MG63 (cell line): ENCODE data around the gene SPOCD1. TPM values are rescaled to one million over a fixed set of nuclear protein-coding genes. Genes with fewer than 3 reads are reported as not detected.

Experiments used
- DNase-seq: peaks from one replicate; pipeline ENCODE4 v3.0.0-alpha.2; 2020
- H3K27me3 ChIP-seq: fragments of 250-450 bp; sonication (Bioruptor Pico); 2 replicates; pipeline ENCODE4 v1.5.1; 2020; ENCODE audit warnings: mild to moderate bottlenecking, moderate library complexity
- H3K36me3 ChIP-seq: fragments of 250-450 bp; sonication (Bioruptor Pico); 2 replicates; pipeline ENCODE4 v1.5.1; 2020; ENCODE audit warnings: mild to moderate bottlenecking, moderate library complexity
- H3K4me3 ChIP-seq: fragments of 250-450 bp; sonication (Bioruptor Pico); 2 replicates; pipeline ENCODE4 v1.5.1; 2020; ENCODE audit warnings: mild to moderate bottlenecking, moderate library complexity
- H3K9me3 ChIP-seq: fragments of 250-450 bp; sonication (Bioruptor Pico); 2 replicates; pipeline ENCODE4 v1.5.1; 2020; ENCODE audit warnings: mild to moderate bottlenecking, moderate library complexity
- total RNA-seq: library from RNA; depleted of rRNA; stranded (reverse); fragments of >200 nt; shearing (Covaris generic); gene quantifications from 2 replicates; pipeline ENCODE4 v1.2.3, GENCODE V29; 2014; ENCODE audit warnings: low replicate concordance; rRNA removed

SPOCD1 gene
- 27.6 and 32.3 TPM in 2 replicates for total RNA-seq

- Histone ChIP-seq H3K4me3 (no peak within 1 kb of the TSS), H3K9me3 (peaks cover 5% of the 10 kb centered on the region; the same call in 1 of the 2 replicates), H3K36me3 (no peaks in the 10 kb centered on the region), H3K27me3 (no peaks in the 10 kb centered on the region)
- peak; percentile 71 for DNase-seq
Observed at GRCh38 chr1:31815752-31816500, at the start of gene SPOCD1. SPOCD1 (minus strand) TSS chr1:31816022; CDS start chr1:31815333, 689 bp downstream.

- no peak for DNase-seq
- no peaks in the 10 kb centered on the region for H3K36me3 ChIP-seq
- H3K9me3 ChIP-seq: no peaks in the 10 kb centered on the region
- no peaks in the 10 kb centered on the region for H3K27me3 ChIP-seq
- H3K4me3 ChIP-seq: no peak overlapping the region
Observed at GRCh38 chr1:31862071-31862470, 46.2 kb upstream of the SPOCD1 start.

DNA sequence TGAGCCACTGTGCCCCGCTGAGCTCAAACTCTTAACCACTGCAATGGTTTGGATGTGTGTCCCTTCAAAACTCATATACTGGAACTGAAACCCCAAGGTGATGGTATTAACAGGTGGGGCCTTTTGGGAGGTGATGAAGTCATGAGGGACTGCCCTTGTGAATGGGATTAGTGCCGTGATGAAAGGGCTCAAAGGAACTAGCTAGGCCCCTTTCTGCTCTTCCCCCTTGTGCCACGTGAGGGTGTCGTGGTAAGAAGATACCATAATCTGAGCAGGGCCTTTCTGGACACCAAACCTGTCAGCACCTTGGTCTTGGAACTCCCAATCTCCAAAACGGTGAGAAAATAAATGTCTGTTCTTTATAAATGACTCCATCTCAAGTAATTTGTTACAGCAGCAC lies 45.5 kb upstream of the SPOCD1 start:
- H3K4me3 ChIP-seq: no peak overlapping the region
- no peaks in the 10 kb centered on the region for H3K9me3 ChIP-seq
- H3K36me3 ChIP-seq: no peaks in the 10 kb centered on the region
- H3K27me3 ChIP-seq: no peaks in the 10 kb centered on the region
- no peak for DNase-seq

- H3K9me3 ChIP-seq: no peaks in the 10 kb centered on the region
- H3K27me3 ChIP-seq: no peaks in the 10 kb centered on the region
- no peak for DNase-seq
- no peaks in the 10 kb centered on the region for H3K36me3 ChIP-seq
- H3K4me3 ChIP-seq: no peak overlapping the region
Observed at GRCh38 chr1:31860581-31860980, 44.8 kb upstream of the SPOCD1 start.

DNA sequence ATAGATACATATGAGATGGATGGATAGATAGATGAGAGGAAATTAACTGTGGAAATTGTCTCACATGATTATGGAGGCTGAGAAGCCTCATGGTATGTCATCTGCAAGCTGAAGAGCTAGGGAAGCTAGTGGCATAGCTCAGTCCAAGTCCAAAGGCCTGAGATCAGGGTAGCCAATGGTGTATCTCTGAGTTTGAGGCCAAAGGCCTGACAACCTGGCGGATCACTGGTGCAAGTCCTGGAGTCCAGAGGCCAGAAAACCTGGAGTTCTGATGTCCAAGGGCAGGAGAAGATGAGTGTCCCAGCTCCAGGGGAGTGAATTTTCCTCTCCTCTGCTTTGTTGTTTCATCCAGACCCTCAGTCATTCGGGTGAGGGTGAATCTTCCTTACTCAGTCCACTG lies 43.9 kb upstream of the SPOCD1 start:
- no peak overlapping the region for H3K4me3 ChIP-seq
- no peak for DNase-seq
- H3K36me3 ChIP-seq: no peaks in the 10 kb centered on the region
- H3K27me3 ChIP-seq: no peaks in the 10 kb centered on the region
- no peaks in the 10 kb centered on the region for H3K9me3 ChIP-seq

- DNase-seq: no peak
- no peaks in the 10 kb centered on the region for H3K9me3 ChIP-seq
- no peak overlapping the region for H3K4me3 ChIP-seq
- no peaks in the 10 kb centered on the region for H3K36me3 ChIP-seq
- H3K27me3 ChIP-seq: no peaks in the 10 kb centered on the region
Observed at GRCh38 chr1:31859044-31859443, 43.2 kb upstream of the SPOCD1 start.

DNA sequence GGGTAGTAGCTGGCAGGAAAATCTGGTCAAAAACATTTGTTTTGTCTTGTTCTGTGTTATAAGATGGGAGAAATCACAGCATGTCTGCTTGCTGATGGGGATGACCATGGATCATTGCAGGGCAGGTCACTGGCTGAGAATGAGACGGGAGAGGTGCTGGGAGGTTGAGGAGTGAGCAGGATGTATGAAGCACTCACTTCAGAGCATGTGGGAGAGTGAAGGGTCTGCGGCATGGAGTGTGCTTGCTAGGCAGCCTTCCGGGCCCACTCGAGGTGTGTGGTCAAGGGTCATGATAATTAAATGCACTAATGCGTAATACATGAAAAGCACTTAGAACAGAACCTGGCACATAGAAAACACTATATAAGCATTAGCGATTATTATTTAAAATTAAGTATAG lies 42.0 kb upstream of the SPOCD1 start:
- Histone ChIP-seq H3K36me3 (no peaks in the 10 kb centered on the region), H3K9me3 (no peaks in the 10 kb centered on the region), H3K4me3 (no peak overlapping the region), H3K27me3 (no peaks in the 10 kb centered on the region)
- DNase-seq: no peak

GRCh38 chr1:31856140-31856539 lies 40.3 kb upstream of the SPOCD1 start:
- H3K9me3 ChIP-seq: no peaks in the 10 kb centered on the region
- H3K4me3 ChIP-seq: no peak overlapping the region
- no peaks in the 10 kb centered on the region for H3K36me3 ChIP-seq
- H3K27me3 ChIP-seq: no peaks in the 10 kb centered on the region
- DNase-seq: no peak

- no peak overlapping the region for H3K4me3 ChIP-seq
- H3K9me3 ChIP-seq: no peaks in the 10 kb centered on the region
- H3K36me3 ChIP-seq: no peaks in the 10 kb centered on the region
- no peak for DNase-seq
- no peaks in the 10 kb centered on the region for H3K27me3 ChIP-seq
Observed at GRCh38 chr1:31855038-31855845, 39.4 kb upstream of the SPOCD1 start.

DNA sequence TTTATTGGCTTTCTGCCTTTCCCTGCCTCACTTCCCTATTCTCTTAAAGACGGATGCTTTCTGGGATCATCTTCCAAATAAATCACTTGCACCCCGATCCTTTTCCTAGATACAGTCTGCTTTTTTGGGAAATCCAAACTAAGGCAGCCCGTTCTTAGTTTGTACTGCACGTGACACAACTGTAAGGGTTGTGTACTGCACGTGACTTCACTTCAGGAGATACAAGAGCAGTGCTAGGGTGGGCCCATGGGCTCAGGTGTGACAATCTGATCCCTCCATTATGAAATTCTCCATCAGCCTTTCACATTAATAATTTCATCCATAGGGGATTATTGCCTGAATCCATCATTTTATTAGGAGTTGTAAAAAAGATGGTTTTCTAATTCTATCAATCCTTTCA lies 33.8 kb upstream of the SPOCD1 start:
- Histone ChIP-seq H3K27me3 (no peaks in the 10 kb centered on the region), H3K36me3 (no peaks in the 10 kb centered on the region), H3K4me3 (no peak overlapping the region), H3K9me3 (no peaks in the 10 kb centered on the region)
- no peak for DNase-seq

DNA sequence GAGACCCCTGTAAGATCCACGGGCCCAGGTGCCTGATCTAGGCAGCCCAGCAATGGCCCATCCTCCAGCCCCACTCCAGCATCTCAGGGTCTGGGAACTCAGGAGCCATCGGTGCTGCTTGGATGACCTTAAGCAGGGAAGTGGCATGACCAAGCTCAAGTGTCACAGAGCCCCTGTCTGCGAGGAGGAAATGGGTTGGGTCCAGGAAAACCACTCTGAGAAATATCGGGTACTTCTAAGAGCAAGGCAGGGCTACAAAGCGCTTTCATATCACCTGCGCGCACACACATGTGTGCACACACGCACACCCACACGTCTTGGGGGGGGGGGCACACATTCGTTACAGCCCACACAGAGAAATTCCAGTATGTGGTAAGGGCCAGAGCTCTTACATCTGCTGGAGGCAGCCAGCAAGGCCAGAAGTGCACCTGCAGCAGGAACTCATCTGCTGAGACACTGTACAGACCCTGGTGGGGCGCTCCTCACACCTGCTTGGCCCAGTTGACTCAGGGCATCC lies 32.6 kb upstream of the SPOCD1 start:
- no peak for DNase-seq

DNA sequence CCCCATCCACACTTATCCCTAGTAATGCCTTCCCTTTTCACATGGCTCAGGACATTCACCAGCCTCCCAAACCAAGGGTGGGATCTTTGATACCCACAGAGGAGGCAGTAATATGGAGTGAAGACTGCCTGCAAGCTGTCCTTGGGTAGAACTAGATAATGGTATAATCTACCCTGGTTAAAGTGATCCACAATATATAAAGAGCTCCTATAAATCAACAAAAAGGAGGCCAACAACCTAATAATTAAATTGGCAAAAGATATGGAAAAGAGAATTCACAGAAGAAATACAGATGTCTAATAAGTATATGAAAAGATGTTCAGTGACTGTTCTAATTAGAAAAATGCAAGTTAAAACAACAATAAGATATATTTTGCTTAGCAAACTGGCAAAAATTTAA lies 30.7 kb upstream of the SPOCD1 start:
- Histone ChIP-seq H3K36me3 (no peaks in the 10 kb centered on the region), H3K9me3 (no peaks in the 10 kb centered on the region), H3K27me3 (no peaks in the 10 kb centered on the region), H3K4me3 (no peak overlapping the region)
- DNase-seq: no peak

More for the DNA sequence above, 32.6 kb upstream of the SPOCD1 start:
- no peak overlapping the region for H3K4me3 ChIP-seq
- no peaks in the 10 kb centered on the region for H3K36me3 ChIP-seq
- no peaks in the 10 kb centered on the region for H3K27me3 ChIP-seq
- no peaks in the 10 kb centered on the region for H3K9me3 ChIP-seq

- peak; percentile 92 for DNase-seq
- H3K27me3 ChIP-seq: no peaks in the 10 kb centered on the region
Observed at GRCh38 chr1:31843506-31843905, 27.7 kb upstream of the SPOCD1 start.

DNA sequence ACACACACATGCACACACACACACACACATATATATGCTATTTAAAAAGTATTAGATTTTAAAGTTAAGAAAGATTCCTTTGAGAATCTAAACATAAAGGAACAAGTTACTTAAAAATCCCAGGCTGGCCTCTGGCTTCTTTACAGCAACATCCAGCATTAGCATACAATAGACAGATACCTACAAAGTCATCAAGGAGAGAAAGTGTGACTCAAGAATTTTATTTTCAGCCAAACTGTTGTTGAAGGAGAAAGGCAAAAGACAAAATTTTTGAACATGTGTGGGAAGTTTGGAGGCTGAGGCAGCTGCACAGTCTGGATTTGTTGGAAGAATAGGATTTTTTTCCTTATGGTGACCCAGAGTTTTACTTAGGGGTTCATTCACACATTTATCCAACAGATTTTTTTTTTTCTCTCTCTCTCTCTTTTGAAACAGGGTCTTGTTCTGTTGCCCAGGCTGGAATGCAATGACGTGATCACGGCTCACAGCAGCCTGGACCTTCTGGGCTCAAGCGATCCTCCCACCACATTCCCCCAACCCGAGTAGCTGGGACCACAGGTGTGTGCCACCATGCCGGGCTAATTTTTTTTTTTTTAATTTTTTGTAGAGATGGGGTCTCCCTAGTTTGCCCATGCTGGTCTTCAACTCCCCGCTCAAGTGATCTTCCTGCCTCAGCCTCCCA lies 24.0 kb upstream of the SPOCD1 start:
- no peaks in the 10 kb centered on the region for H3K9me3 ChIP-seq
- H3K36me3 ChIP-seq: no peaks in the 10 kb centered on the region
- DNase-seq: no peak
- no peak overlapping the region for H3K4me3 ChIP-seq
- no peaks in the 10 kb centered on the region for H3K27me3 ChIP-seq

More at GRCh38 chr1:31843506-31843905, 27.7 kb upstream of the SPOCD1 start:
- Histone ChIP-seq H3K4me3 (no peak overlapping the region), H3K9me3 (no peaks in the 10 kb centered on the region), H3K36me3 (no peaks in the 10 kb centered on the region)

DNA sequence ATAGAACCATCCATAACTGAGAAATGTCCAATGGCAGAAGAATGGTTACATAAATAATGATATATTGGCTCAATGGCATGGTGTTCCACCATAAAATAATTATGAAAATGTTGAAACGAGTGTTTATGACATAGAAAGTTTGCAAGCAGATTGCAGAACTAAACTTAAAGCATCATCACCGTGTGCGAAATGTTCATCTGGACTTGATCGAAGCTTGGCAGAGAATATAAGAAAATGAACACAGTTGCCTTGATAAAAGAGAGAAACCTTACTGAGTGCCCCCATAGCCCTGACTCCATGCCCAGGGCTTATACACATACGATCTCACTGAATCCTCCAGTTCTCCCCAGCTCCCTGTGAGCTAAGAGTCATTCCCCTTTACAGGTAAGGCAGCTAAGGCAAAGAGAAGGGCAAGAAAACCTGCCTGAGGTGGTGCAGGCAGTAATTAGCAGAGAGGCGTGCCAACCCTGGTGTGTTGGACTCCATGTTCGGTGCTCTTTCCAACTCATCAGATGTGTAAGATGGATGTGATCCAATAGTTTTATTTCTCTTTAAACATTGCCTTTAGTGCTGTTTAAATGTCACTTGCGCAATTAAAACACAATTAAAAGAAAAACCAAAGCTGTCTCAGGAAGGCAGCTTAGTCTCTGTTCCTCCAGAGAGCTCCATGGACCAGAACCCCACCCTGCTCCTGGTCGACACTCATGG lies 21.8 kb upstream of the SPOCD1 start:
- no peak for DNase-seq
- H3K27me3 ChIP-seq: no peaks in the 10 kb centered on the region
- H3K4me3 ChIP-seq: no peak overlapping the region
- H3K9me3 ChIP-seq: no peaks in the 10 kb centered on the region
- H3K36me3 ChIP-seq: no peaks in the 10 kb centered on the region

DNA sequence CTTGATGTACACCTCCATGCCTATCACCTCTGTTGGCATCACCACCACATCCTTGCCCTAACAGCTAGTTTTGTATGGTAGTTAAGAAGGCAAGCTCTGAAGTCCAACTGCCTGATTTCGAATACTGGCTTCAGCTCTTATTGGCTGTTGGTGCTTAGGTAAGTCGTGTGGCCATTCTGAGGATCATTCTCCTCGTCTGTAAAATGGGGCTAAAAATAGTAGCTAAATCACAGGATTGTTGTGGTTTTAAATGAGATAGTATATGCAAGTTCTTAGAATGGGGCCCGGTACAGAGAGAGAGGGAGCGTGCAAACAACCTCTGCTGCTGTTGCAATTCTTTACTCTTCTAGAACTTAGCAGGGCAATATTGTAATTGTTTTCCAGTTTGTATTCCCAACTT lies 20.8 kb upstream of the SPOCD1 start:
- no peak for DNase-seq
- Histone ChIP-seq H3K4me3 (no peak overlapping the region), H3K9me3 (no peaks in the 10 kb centered on the region), H3K36me3 (no peaks in the 10 kb centered on the region), H3K27me3 (no peaks in the 10 kb centered on the region)
